IMR-90 (cell line): ENCODE measurements around the gene PDK1. TPM values are rescaled to one million over a fixed set of nuclear protein-coding genes. Genes with fewer than 3 reads are reported as not detected.

Source experiments
- ATAC-seq: fragments of 200-7000 bp; cut with Tn5 transposase; 2 replicates; pipeline ENCODE4 v1.9.1; 2020; ENCODE audit warnings: low read depth, mild to moderate bottlenecking, moderate library complexity
- BruUV-seq: library from RNA; stranded (reverse); fragments of 400-500 nt; replicated peaks from 2 replicates; lab custom pipeline; 2021; lab: Mats Ljungman, UMichigan
- CTCF ChIA-PET: fragments of 300-600 bp; formaldehyde crosslinking; extraction: SDS; loops from one replicate; lab custom pipeline; 2021; ENCODE audit warnings: antibody characterized with exemption; lab: Yijun Ruan, JAX
- POLR2A ChIA-PET: fragments of 300-600 bp; sonication (Branson Sonifier 250); formaldehyde crosslinking; loops from one replicate; lab custom pipeline; 2022; ENCODE audit warnings: antibody characterized with exemption; ENCODE audit not compliant: unreplicated experiment; lab: Charles Lee
- DNase-seq: peaks from one replicate; pipeline ENCODE4 v3.0.0; 2013
- H2AFZ ChIP-seq: replicated peaks from 2 replicates; pipeline ENCODE3; 2013; ENCODE audit warnings: low read length, mild to moderate bottlenecking; ENCODE audit not compliant: poor library complexity
- H2AK5ac ChIP-seq: 2 replicates; pipeline ENCODE4 v1.6.1; 2013; ENCODE audit warnings: low read depth, low read length, inconsistent platforms
- H2AK9ac ChIP-seq: replicated peaks from 2 replicates; pipeline ENCODE3; 2013; ENCODE audit warnings: mild to moderate bottlenecking, low read depth, low read length, moderate library complexity; ENCODE audit not compliant: poor library complexity
- H2BK120ac ChIP-seq: 2 replicates; pipeline ENCODE4 v1.6.1; 2013; ENCODE audit warnings: low read depth, low read length, inconsistent platforms
- H2BK15ac ChIP-seq: 3 replicates; pipeline ENCODE4 v1.6.1; 2013; ENCODE audit warnings: low read depth, low read length, inconsistent platforms
- H2BK20ac ChIP-seq: 2 replicates; pipeline ENCODE4 v1.6.1; 2013; ENCODE audit warnings: low read depth, mild to moderate bottlenecking, inconsistent platforms, low read length, moderate library complexity
- H2BK5ac ChIP-seq: 2 replicates; pipeline ENCODE4 v1.6.1; 2013; ENCODE audit warnings: mild to moderate bottlenecking, low read depth, low read length, inconsistent platforms; ENCODE audit not compliant: poor library complexity, severe bottlenecking
- H3K14ac ChIP-seq: replicated peaks from 2 replicates; pipeline ENCODE4 v1.6.1; 2013; ENCODE audit warnings: low read depth, low read length, inconsistent platforms
- H3K18ac ChIP-seq: 2 replicates; pipeline ENCODE4 v1.6.1; 2013; ENCODE audit warnings: low read depth, low read length, control low read depth
- H3K23ac ChIP-seq: 2 replicates; pipeline ENCODE4 v1.6.1; 2013; ENCODE audit warnings: low read depth, low read length, inconsistent platforms
- H3K27ac ChIP-seq: 2 replicates; pipeline ENCODE4 v1.5.1; 2013; ENCODE audit warnings: mild to moderate bottlenecking, control low read depth, low read length; ENCODE audit not compliant: insufficient read depth
- H3K27me3 ChIP-seq: 2 replicates; pipeline ENCODE4 v1.6.1; 2013; ENCODE audit warnings: low read length; ENCODE audit not compliant: control insufficient read depth, insufficient read depth
- H3K36me3 ChIP-seq: 2 replicates; pipeline ENCODE4 v1.6.1; 2013; ENCODE audit warnings: low read length, mixed read lengths; ENCODE audit not compliant: control insufficient read depth, insufficient read depth
- H3K4ac ChIP-seq: 2 replicates; pipeline ENCODE4 v1.6.1; 2013; ENCODE audit warnings: low read depth, low read length, inconsistent platforms
- H3K4me1 ChIP-seq: 2 replicates; pipeline ENCODE4 v1.6.1; 2013; ENCODE audit warnings: low read length, mixed read lengths; ENCODE audit not compliant: control insufficient read depth, insufficient read depth
- H3K4me2 ChIP-seq: 2 replicates; pipeline ENCODE4 v1.6.1; 2013; ENCODE audit warnings: low read depth, mild to moderate bottlenecking, control low read depth, low read length, moderate library complexity
- H3K4me3 ChIP-seq: 2 replicates; pipeline ENCODE4 v1.5.1; 2013; ENCODE audit warnings: low read depth, mild to moderate bottlenecking, control low read depth, low read length, moderate library complexity; ENCODE audit not compliant: insufficient read depth
- H3K56ac ChIP-seq: 2 replicates; pipeline ENCODE4 v1.6.1; 2013; ENCODE audit warnings: low read length, inconsistent platforms; ENCODE audit not compliant: insufficient read depth; ENCODE audit errors: extremely low read depth
- H3K79me1 ChIP-seq, 2 experiments: 2 replicates each; pipeline ENCODE4 v1.6.1; 2013; ENCODE audit warnings: low read length in 2 of 2, inconsistent platforms in 1 of 2, low read depth in 1 of 2
- H3K9ac ChIP-seq: 2 replicates; pipeline ENCODE4 v1.6.1; 2013; ENCODE audit warnings: low read depth, low read length, control low read depth
- H3K9me1 ChIP-seq: 2 replicates; pipeline ENCODE4 v1.6.1; 2013; ENCODE audit warnings: low read length, inconsistent platforms; ENCODE audit not compliant: insufficient read depth
- H3K9me3 ChIP-seq: 2 replicates; pipeline ENCODE4 v1.6.1; 2013; ENCODE audit warnings: low read length; ENCODE audit not compliant: control insufficient read depth, insufficient read depth
- H4K20me1 ChIP-seq: 2 replicates; pipeline ENCODE4 v1.6.1; 2013; ENCODE audit warnings: low read length, inconsistent platforms; ENCODE audit not compliant: insufficient read depth
- H4K5ac ChIP-seq: 2 replicates; pipeline ENCODE4 v1.6.1; 2013; ENCODE audit warnings: mild to moderate bottlenecking, low read depth, low read length, control low read depth
- H4K8ac ChIP-seq, 2 experiments: 2 replicates each; pipeline ENCODE4 v1.6.1; 2013; ENCODE audit warnings: low read depth in 2 of 2, low read length in 2 of 2, control low read depth in 1 of 2, inconsistent platforms in 1 of 2
- H4K91ac ChIP-seq: 2 replicates; pipeline ENCODE4 v1.6.1; 2013; ENCODE audit warnings: low read depth, low read length, inconsistent platforms; ENCODE audit not compliant: insufficient read depth
- BHLHE40 ChIP-seq: fragments of 150-350 bp; IDR thresholded peaks from 2 replicates; pipeline ENCODE4 v1.6.1; 2016; ENCODE audit warnings: mild to moderate bottlenecking, low read depth, low read length
- CEBPB ChIP-seq: IDR thresholded peaks from 2 replicates; pipeline ENCODE4 v1.6.1; 2012; ENCODE audit warnings: low read depth, low read length, improper control_type of control experiment
- CHD1 ChIP-seq: IDR thresholded peaks from 2 replicates; pipeline ENCODE4 v1.6.1; 2012; ENCODE audit warnings: low read depth, low read length, improper control_type of control experiment
- CTCF ChIP-seq: conservative IDR thresholded peaks from 2 replicates; pipeline ENCODE4 v1.5.1; 2012; ENCODE audit warnings: mild to moderate bottlenecking, low read depth, low read length, improper control_type of control experiment
- ELK1 ChIP-seq: fragments of 150-350 bp; IDR thresholded peaks from 2 replicates; pipeline ENCODE4 v1.6.1; 2016; ENCODE audit warnings: low read depth, mild to moderate bottlenecking, low read length, moderate library complexity, borderline replicate concordance
- FOS ChIP-seq: fragments of 150-350 bp; IDR thresholded peaks from 2 replicates; pipeline ENCODE4 v1.6.1; 2016; ENCODE audit warnings: low read depth, low read length
- MAFK ChIP-seq: IDR thresholded peaks from 2 replicates; pipeline ENCODE4 v1.6.1; 2012; ENCODE audit warnings: low read depth, low read length, improper control_type of control experiment
- MAZ ChIP-seq: IDR thresholded peaks from 2 replicates; pipeline ENCODE4 v1.6.1; 2012; ENCODE audit warnings: low read depth, mild to moderate bottlenecking, low read length, improper control_type of control experiment, moderate library complexity, borderline replicate concordance
- MXI1 ChIP-seq: IDR thresholded peaks from 2 replicates; pipeline ENCODE4 v1.6.1; 2012; ENCODE audit warnings: low read depth, mild to moderate bottlenecking, low read length, moderate library complexity, borderline replicate concordance
- NFE2L2 ChIP-seq: fragments of 150-350 bp; IDR thresholded peaks from 2 replicates; pipeline ENCODE4 v1.6.1; 2016; ENCODE audit warnings: low read depth, mild to moderate bottlenecking, low read length
- POLR2A ChIP-seq: IDR thresholded peaks from 2 replicates; pipeline ENCODE4 v1.6.1; 2012; ENCODE audit warnings: mild to moderate bottlenecking, low read depth, low read length
- RAD21 ChIP-seq: IDR thresholded peaks from 2 replicates; pipeline ENCODE4 v1.6.1; 2012; ENCODE audit warnings: low read length, improper control_type of control experiment
- RCOR1 ChIP-seq: IDR thresholded peaks from 2 replicates; pipeline ENCODE4 v1.6.1; 2012; ENCODE audit warnings: mild to moderate bottlenecking, low read length, improper control_type of control experiment; ENCODE audit not compliant: insufficient replicate concordance
- RFX5 ChIP-seq: IDR thresholded peaks from 2 replicates; pipeline ENCODE4 v1.8.0; 2012; ENCODE audit warnings: low read depth, mild to moderate bottlenecking, low read length, moderate library complexity
- SMC3 ChIP-seq: fragments of 150-350 bp; IDR thresholded peaks from 2 replicates; pipeline ENCODE4 v1.6.1; 2016; ENCODE audit warnings: low read depth, mild to moderate bottlenecking, antibody characterized with exemption, low read length, moderate library complexity
- USF2 ChIP-seq: fragments of 150-350 bp; IDR thresholded peaks from 2 replicates; pipeline ENCODE4 v1.6.1; 2017; ENCODE audit warnings: mild to moderate bottlenecking, antibody characterized with exemption, low read length, low read depth
- WGBS, 2 experiments: methylation state at CpG; one replicate each; pipeline versions ENCODE4 v1.1.5 to v1.1.7; 2013; ENCODE audit warnings: missing lambda C conversion rate in 2 of 2; ENCODE audit not compliant: insufficient read length in 1 of 2; ENCODE audit errors: extremely low coverage in 2 of 2; 5-methylcytosine and 5-hydroxymethylcytosine counted together
- dilution Hi-C: fragments of 300-500 bp; cut with HindIII; formaldehyde crosslinking; loops from one replicate; pipeline ENCODE4 v1.14.3; 2018; ENCODE audit warnings: low sequenced_read_pairs; ENCODE audit not compliant: unreplicated experiment
- in situ Hi-C: fragments of 300-500 bp; cut with MboI; formaldehyde crosslinking; loops from 3 replicates; pipeline ENCODE4 v1.14.3; 2019; ENCODE audit warnings: low sequenced_read_pairs, inconsistent platforms, mixed read lengths
- intact Hi-C: fragments of 100-400 bp; cut with micrococcal nuclease; formaldehyde crosslinking; loops from 2 replicates; pipeline ENCODE4 v1.10.0; 2022
- polyA plus RNA-seq, 3 experiments: library from polyadenylated mRNA; depleted of rRNA; stranded (reverse); fragments of >200 nt; gene quantifications; 2 replicates each; pipeline ENCODE4 v1.2.3, GENCODE V29; 2012; ENCODE audit warnings: low replicate concordance in 1 of 3
- total RNA-seq: library from RNA; depleted of rRNA; stranded (reverse); fragments of >200 nt; gene quantifications from 2 replicates; pipeline ENCODE4 v1.2.3, GENCODE V29; 2012

PDK1 gene
- total and polyA plus RNA-seq, 2 of the 4 experiments (the other 2 are of a cell fraction) = 38.1 to 85.9 TPM

GRCh38 chr2:172578860-172579512 is 23.1 kb downstream of the PDK1 start:
- Histone ChIP-seq H3K23ac (no peak overlapping the region), H2BK20ac (no peak overlapping the region), H3K4ac (no peak overlapping the region), H3K4me3 (no peak overlapping the region), H2BK15ac (no peak overlapping the region), H4K8ac (no peak overlapping the region), H2AK5ac (no peak overlapping the region), H4K5ac (no peak overlapping the region), H3K9ac (no peak overlapping the region), H3K9me3 (peaks cover 12% of the 10 kb centered on the region), H3K56ac (no peak overlapping the region), H3K14ac (no peak overlapping the region), H2BK120ac (no peak overlapping the region), H3K4me2 (no peak overlapping the region), H3K27ac (no peak overlapping the region), H4K91ac (no peak overlapping the region), H3K36me3 (peaks cover 20% of the 10 kb centered on the region), H3K79me1 (peaks cover 12 to 26% of the 10 kb centered on the region in 2 experiments), H3K27me3 (no peaks in the 10 kb centered on the region), H3K18ac (no peak overlapping the region), H3K4me1 (no peaks in the 10 kb centered on the region; the same call in 1 of the 2 replicates), H4K20me1 (peaks cover 6% of the 10 kb centered on the region; the same call in 1 of the 2 replicates), H2AK9ac (no peak overlapping the region), H3K9me1 (no peaks in the 10 kb centered on the region), H2BK5ac (no peak overlapping the region), H2AFZ (no peak overlapping the region)
- CTCF ChIA-PET = no interaction called here
- in situ Hi-C loops = no loop called here
- dilution Hi-C loops = no loop called here
- intact Hi-C loops = no loop called here
- TF ChIP-seq POLR2A (no peak), RCOR1 (no peak), ELK1 (no peak), CHD1 (no peak), SMC3 (no peak), RFX5 (no peak), MXI1 (no peak), BHLHE40 (no peak), CTCF (no peak), MAZ (no peak), MAFK (no peak), RAD21 (no peak), FOS (no peak), USF2 (no peak), CEBPB (no peak), NFE2L2 (no peak)
- ATAC-seq (no peak), DNase-seq (no peak)
- BruUV-seq = no TSS peak
- WGBS, 2 experiments = no CpG with 5 or more reads among the region's 2 CpGs
- POLR2A ChIA-PET = no interaction called here
